DND-41 (cell line): Measurements from ENCODE around the gene CCDC158.

Experiments
- EZH2 ChIP-seq: IDR thresholded peaks from 3 replicates; pipeline ENCODE4 v1.6.1; 2012; ENCODE audit warnings: borderline replicate concordance, low read depth, mild to moderate bottlenecking, moderate library complexity, low read length, inconsistent platforms; ENCODE audit not compliant: severe bottlenecking
- TF ChIP-seq, protein P1 (sequence below): IDR thresholded peaks from 2 replicates; pipeline ENCODE4 v1.5.1; 2012; ENCODE audit warnings: borderline replicate concordance, low read length, moderate library complexity, mild to moderate bottlenecking; ENCODE audit not compliant: poor library complexity, severe bottlenecking; ENCODE audit errors: extremely low read depth

DNA sequence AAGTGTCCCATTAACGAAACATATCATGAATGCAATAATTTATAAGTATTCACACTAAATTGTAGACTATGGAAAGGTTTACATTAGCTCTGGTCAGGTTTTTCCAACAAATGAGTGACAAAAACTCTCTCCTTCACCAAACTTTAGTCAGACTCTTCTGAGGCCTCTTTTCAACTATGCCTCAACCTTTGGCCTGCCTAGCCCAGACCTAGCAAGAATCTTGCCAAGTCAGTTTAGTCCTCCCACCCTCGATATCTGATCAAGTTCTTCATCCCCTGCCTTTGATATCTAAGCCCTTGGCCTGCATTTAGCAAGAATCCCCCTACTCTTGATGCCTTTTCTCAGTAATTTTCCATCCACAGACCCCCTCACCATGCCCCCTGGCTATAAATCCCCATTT, 37.9 kb downstream of the CCDC158 start:
- TF ChIP-seq, protein P1, sequence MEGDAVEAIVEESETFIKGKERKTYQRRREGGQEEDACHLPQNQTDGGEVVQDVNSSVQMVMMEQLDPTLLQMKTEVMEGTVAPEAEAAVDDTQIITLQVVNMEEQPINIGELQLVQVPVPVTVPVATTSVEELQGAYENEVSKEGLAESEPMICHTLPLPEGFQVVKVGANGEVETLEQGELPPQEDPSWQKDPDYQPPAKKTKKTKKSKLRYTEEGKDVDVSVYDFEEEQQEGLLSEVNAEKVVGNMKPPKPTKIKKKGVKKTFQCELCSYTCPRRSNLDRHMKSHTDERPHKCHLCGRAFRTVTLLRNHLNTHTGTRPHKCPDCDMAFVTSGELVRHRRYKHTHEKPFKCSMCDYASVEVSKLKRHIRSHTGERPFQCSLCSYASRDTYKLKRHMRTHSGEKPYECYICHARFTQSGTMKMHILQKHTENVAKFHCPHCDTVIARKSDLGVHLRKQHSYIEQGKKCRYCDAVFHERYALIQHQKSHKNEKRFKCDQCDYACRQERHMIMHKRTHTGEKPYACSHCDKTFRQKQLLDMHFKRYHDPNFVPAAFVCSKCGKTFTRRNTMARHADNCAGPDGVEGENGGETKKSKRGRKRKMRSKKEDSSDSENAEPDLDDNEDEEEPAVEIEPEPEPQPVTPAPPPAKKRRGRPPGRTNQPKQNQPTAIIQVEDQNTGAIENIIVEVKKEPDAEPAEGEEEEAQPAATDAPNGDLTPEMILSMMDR: no peak
- no peak for TF ChIP-seq EZH2
